Diencephalon (tissue), 1 donor: ENCODE data around the gene OR4K17. TPM values are rescaled to one million over a fixed set of nuclear protein-coding genes. Genes with fewer than 3 reads are reported as not detected.

Experiments
- small RNA-seq: library from RNA; depleted of rRNA; stranded (forward); fragments of <200 nt; gene quantifications from one replicate; pipeline ENCODE3, GENCODE V24; 2014
- total RNA-seq: library from RNA; depleted of rRNA; stranded (reverse); fragments of >200 nt; gene quantifications from one replicate; pipeline ENCODE4 v1.2.3, GENCODE V29; 2014

OR4K17 gene
- not detected for total RNA-seq

GRCh38 chr14:20110438-20110837, at the start of gene OR4K17:
Gene OR4K17 (plus strand): TSS chr14:20110739. CDS start chr14:20117500, 6,761 bp downstream.

GRCh38 chr14:20138520-20138919, 28.0 kb downstream of the OR4K17 start, which contains the start of gene OR4N5:
Gene OR4N5 (plus strand): TSS chr14:20138820. CDS start chr14:20143736, 4,916 bp downstream.

Small RNAs within 50 kb of the gene (small RNA-seq; reads per million reads assigned to genes)
- gene RNA5SP380, result not detected

Other genes starting within 250 kb of the OR4K17 start
- not detected for gene OR4K2, start 235.6 kb upstream of the OR4K17 start, total RNA-seq
- not detected for gene OR4K5, start 190.1 kb upstream of the OR4K17 start, total RNA-seq
- gene OR4K1, start 179.8 kb upstream of the OR4K17 start, total RNA-seq, result not detected
- not detected for gene OR4K15, start 135.1 kb upstream of the OR4K17 start, total RNA-seq
- not detected for gene OR4Q2, start 108.6 kb upstream of the OR4K17 start, total RNA-seq
- gene OR4K14, start 91.4 kb upstream of the OR4K17 start, total RNA-seq, result not detected
- gene OR4K13, start 74.7 kb upstream of the OR4K17 start, total RNA-seq, result not detected
- gene OR4L1, start 50.7 kb upstream of the OR4K17 start, total RNA-seq, result not detected
- gene OR4N5, start 28.1 kb downstream of the OR4K17 start, total RNA-seq, result not detected
- not detected for gene OR11G2, start 80.2 kb downstream of the OR4K17 start, total RNA-seq
- not detected for gene OR11H6, start 113.0 kb downstream of the OR4K17 start, total RNA-seq
- not detected for gene OR11H7, start 118.2 kb downstream of the OR4K17 start, total RNA-seq
- gene OR11H4, start 128.5 kb downstream of the OR4K17 start, total RNA-seq, result not detected
- gene TTC5, start 195.2 kb downstream of the OR4K17 start, total RNA-seq, result 33.4 TPM
- gene CCNB1IP1, start 222.5 kb downstream of the OR4K17 start, total RNA-seq, result 66.4 TPM
- 22.1 TPM for gene PARP2, start 232.9 kb downstream of the OR4K17 start, total RNA-seq